Epidermal melanocyte (primary cell): ENCODE measurements around the gene MRS2.

ENCODE experiments used
- DNase-seq: peaks from one replicate; pipeline ENCODE4 v3.0.0; 2011; ENCODE audit warnings: low spot score; ENCODE audit not compliant: insufficient read length

MRS2 gene

DNA sequence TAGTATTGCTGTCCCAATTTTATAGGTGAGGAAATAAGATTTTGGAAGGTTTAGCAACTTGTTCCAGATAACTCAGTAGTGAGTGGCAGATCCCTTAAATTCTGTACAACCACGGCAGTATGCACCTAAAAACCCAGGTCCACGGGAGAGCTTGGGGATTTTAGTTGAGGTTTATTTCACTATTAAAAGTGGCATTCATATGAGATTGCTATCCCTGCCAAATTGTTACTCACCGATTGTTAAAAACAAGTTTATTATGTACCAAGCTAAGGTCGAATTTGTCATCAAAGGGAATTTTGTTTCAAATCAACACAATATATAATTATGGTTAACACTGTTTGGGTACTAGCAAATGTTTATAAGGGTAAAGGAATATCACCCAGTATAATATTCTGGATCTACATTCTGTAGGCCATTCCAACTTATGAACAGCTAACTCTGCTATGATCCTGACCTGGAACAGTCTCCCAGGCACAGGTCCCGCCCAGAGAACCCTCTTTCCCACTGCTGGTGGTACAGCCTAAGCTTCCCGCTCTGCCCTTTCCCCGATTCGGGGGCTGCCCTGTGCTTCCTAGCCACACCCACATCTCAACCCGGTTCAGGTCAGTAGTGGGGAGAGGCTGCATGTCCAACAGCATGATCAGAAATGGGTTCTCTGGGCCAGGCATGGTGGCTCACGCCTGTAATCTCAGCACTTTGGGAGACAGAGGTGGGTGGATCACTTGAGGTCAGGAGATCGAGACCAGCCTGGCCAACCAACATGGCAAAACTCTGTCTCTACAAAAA, 61.7 kb downstream of the MRS2 start:
- no peak for DNase-seq

DNA sequence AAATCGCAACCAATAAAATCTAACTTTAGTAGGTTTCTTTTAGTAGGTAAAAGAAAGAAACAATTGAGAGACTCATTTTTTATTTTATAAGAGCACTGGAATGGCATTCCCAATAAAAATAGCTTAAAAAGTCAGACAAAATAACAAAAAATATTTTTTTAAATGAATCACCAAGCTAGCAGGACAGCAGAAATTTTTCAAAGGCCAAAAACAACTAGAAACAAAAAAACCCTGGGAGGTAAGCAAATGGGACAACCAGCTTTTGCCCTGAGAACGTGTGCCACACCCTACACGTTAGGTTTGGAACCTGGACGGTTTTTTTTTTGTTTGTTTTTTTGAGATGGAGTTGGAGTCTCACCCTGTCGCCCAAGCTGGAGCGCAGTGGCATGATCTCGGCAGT, 67.1 kb downstream of the MRS2 start:
- no peak for DNase-seq

DNA sequence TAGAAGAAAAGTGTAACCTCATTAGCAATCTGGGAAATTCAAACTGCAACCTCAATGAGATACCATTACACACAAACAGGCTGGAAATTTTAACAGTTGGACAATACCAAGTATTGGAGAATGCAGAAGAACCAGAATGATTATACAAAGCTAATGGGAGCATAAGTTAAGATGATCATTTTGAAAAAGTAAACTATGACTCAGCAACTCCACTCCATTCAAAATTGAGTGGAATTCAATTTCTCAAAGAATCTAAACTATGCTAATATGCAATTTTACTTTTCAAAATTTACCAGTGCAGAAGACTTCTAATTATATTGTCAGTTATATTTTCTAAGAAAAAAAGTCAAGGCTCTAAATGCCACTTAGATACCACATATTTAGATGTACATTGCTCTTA, 69.4 kb downstream of the MRS2 start:
- DNase-seq = no peak
